ENCODE results near the gene SEMA4D. TPM values are rescaled to one million over a fixed set of nuclear protein-coding genes. Genes with fewer than 3 reads are reported as not detected.
A peak's percentile ranks its signal among the peaks of the same experiment; 100 is the strongest.

SEMA4D gene
- total RNA-seq, 1 donor: 0.43 TPM

GRCh38 chr9:89395931-89396710 is 101.8 kb downstream of the SEMA4D start:
- no peak for TF ChIP-seq CTCF (IDR thresholded peaks at IDR 0.05; ENCODE audit: insufficient read depth, low read depth, low read length)
- DNase-seq (ENCODE audit: low read depth): no peak

GRCh38 chr9:89394412-89394811 is 103.5 kb downstream of the SEMA4D start:
- no peak for DNase-seq (ENCODE audit: low read depth)
- H3K4me3 ChIP-seq (ENCODE audit: low read depth, low read length): no peak overlapping the region
- no peak for TF ChIP-seq CTCF (IDR thresholded peaks at IDR 0.05; ENCODE audit: insufficient read depth, low read depth, low read length)

More at GRCh38 chr9:89395931-89396710, 101.8 kb downstream of the SEMA4D start:
- no peak overlapping the region for H3K4me3 ChIP-seq (ENCODE audit: low read depth, low read length)

- peak; percentile 76 for DNase-seq (ENCODE audit: low read depth)
- no peak for TF ChIP-seq CTCF (IDR thresholded peaks at IDR 0.05; ENCODE audit: insufficient read depth, low read depth, low read length)
- no peak overlapping the region for H3K4me3 ChIP-seq (ENCODE audit: low read depth, low read length)
Observed at GRCh38 chr9:89391585-89391984, 106.3 kb downstream of the SEMA4D start.

DNA sequence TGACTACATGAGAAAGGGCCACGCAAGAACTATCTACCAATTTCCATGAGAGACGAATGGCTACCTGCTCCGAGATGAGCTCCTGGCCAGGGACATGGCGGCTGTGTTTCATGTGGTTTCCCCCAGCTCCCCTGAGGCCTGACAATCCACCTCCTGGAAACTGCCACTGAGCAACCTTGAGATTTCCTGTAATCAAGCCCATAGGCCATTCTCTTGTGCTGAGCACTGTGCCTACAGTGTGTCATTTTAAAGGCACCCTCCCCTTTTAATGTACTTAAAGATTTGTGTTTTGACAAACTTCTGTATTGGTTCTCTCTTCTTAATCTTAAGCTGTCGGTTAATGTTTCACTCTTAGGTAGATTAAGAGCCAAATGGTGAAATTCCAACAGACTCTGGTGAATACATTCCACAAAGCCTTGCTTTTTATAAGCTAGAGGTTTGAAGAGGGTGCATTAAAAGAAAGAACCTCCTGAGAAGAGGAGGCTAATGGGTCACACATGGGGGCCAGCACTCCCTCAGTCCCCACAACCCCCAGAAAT is 107.3 kb downstream of the SEMA4D start:
- TF ChIP-seq CTCF (IDR thresholded peaks at IDR 0.05; ENCODE audit: insufficient read depth, low read depth, low read length): no peak
- peak; percentile 12 for DNase-seq (ENCODE audit: low read depth)
- no peak overlapping the region for H3K4me3 ChIP-seq (ENCODE audit: low read depth, low read length)

DNA sequence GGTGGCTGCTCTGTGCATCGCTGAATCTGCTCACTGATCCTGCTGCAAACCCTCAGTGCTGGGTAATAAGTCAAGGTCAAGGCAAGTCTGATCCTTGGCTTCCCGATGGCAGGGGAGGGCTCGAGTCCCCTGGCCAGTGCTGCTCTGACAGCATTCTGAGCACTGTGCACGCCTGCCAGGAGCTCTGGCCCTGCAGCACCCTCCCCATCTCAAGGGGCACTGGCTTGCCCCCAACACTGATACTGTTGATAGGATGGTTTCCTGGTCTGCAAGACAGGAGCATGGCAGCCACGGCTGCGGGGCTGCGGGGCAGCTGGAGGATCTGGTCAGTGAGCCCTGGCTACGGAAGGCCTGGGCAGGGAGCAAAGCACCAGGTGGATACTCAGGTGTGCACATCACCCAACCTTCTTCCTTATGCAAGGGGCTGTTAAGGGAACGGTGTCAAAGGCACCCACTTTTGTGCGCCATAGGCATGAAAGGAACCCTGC is 107.8 kb downstream of the SEMA4D start:
- no peak for DNase-seq (ENCODE audit: low read depth)
- TF ChIP-seq CTCF (IDR thresholded peaks at IDR 0.05; ENCODE audit: insufficient read depth, low read depth, low read length): no peak
- H3K4me3 ChIP-seq (ENCODE audit: low read depth, low read length): no peak overlapping the region

- no peak for TF ChIP-seq CTCF (IDR thresholded peaks at IDR 0.05; ENCODE audit: insufficient read depth, low read depth, low read length)
- DNase-seq (ENCODE audit: low read depth): no peak
- no peak overlapping the region for H3K4me3 ChIP-seq (ENCODE audit: low read depth, low read length)
Observed at GRCh38 chr9:89388868-89389177, 109.1 kb downstream of the SEMA4D start.

All from fibroblast of villous mesenchyme (primary cell).